ENCODE data around the gene NALCN. TPM values are rescaled to one million over a fixed set of nuclear protein-coding genes. Genes with fewer than 3 reads are reported as not detected.

The NALCN gene
- total and polyA plus RNA-seq, 4 donors, result 0.11 to 0.64 (median 0.37) TPM

DNA sequence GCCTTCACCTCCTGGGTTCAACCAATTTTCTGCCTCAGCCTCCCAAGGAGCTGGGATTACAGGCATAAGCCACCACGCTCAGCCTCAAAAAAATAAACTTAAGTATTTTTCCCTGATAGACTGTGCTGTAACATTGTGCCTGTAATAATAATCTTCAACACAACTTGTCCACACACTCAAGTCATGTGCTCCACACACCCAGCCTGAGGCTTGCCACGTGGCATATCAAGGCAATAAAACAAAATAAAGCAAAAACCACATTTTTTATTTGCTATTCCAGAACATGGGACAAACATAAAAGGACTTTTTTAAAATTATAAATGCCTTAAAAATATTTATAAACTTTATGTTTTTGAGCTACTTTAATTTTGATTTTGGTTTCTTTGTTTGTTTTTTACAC is 115.8 kb downstream of the NALCN start:
- 58 to 71% methylated on average over 2 of the region's 2 CpGs for whole genome bisulfite sequencing, 2 donors
- TF ChIP-seq, protein P1, sequence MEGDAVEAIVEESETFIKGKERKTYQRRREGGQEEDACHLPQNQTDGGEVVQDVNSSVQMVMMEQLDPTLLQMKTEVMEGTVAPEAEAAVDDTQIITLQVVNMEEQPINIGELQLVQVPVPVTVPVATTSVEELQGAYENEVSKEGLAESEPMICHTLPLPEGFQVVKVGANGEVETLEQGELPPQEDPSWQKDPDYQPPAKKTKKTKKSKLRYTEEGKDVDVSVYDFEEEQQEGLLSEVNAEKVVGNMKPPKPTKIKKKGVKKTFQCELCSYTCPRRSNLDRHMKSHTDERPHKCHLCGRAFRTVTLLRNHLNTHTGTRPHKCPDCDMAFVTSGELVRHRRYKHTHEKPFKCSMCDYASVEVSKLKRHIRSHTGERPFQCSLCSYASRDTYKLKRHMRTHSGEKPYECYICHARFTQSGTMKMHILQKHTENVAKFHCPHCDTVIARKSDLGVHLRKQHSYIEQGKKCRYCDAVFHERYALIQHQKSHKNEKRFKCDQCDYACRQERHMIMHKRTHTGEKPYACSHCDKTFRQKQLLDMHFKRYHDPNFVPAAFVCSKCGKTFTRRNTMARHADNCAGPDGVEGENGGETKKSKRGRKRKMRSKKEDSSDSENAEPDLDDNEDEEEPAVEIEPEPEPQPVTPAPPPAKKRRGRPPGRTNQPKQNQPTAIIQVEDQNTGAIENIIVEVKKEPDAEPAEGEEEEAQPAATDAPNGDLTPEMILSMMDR (IDR thresholded peaks at IDR 0.05; ENCODE audit: control extremely low read depth, extremely low read depth), result no peak
- Histone ChIP-seq H3K9ac (ENCODE audit: insufficient read depth in 1 of 2, low read length in 2 of 2) (no peak overlapping the region), H3K27ac (ENCODE audit: low read depth in 1 of 2, low read length in 1 of 2) (no peak overlapping the region), H3K36me3 (ENCODE audit: control insufficient read depth in 4 of 4, insufficient read depth in 4 of 4, low read length in 4 of 4) (no peaks in the 10 kb centered on the region), H3K4me1 (ENCODE audit: control insufficient read depth in 5 of 5, insufficient read depth in 5 of 5, low read length in 5 of 5) (peaks cover 0 to 1% (median 0%) of the 10 kb centered on the region in 5 donors), H3K9me3 (ENCODE audit: control insufficient read depth in 4 of 4, insufficient read depth in 3 of 4, low read length in 3 of 4) (no peaks in the 10 kb centered on the region), H3K27me3 (ENCODE audit: control insufficient read depth in 3 of 3, insufficient read depth in 3 of 3, low read length in 2 of 3) (no peaks in the 10 kb centered on the region), H3K4me3 (no peak overlapping the region)
- ATAC-seq (ENCODE audit: insufficient read depth, low FRiP score) (no peak), DNase-seq (no peak)

DNA sequence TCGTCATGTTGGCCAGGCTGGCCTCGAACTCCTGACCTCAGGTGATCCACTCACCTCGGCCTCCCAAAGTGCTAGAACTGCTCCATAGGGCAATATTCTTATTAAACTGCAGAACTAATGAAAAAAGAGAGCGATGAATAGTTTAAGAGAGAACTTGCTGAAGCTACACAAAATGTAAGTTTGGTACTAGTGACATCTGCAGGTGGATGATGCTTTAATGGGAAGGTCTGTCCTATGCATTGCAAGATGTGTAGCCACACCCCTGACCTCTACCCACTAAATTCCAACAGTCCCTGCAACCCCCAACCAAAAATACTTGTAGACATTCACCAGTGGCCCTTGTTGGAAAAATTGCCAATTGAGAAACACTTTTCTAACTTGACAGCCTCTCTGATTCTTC is 117.8 kb downstream of the NALCN start:
- no peaks in the 10 kb centered on the region for H3K36me3 ChIP-seq (ENCODE audit: control insufficient read depth in 4 of 4, insufficient read depth in 4 of 4, low read length in 4 of 4)
- H3K27ac ChIP-seq (ENCODE audit: low read depth in 1 of 2, low read length in 1 of 2), result no peak overlapping the region
- DNase-seq, result no peak
- H3K9ac ChIP-seq (ENCODE audit: insufficient read depth in 1 of 2, low read length in 2 of 2), result no peak overlapping the region
- H3K27me3 ChIP-seq (ENCODE audit: control insufficient read depth in 3 of 3, insufficient read depth in 3 of 3, low read length in 2 of 3), result no peaks in the 10 kb centered on the region
- WGBS, 2 donors, result 89 to 95% methylated on average over 4 of the region's 4 CpGs
- H3K4me1 ChIP-seq (ENCODE audit: control insufficient read depth in 5 of 5, insufficient read depth in 5 of 5, low read length in 5 of 5), result peaks cover 0 to 1% (median 0%) of the 10 kb centered on the region in 5 donors
- ATAC-seq (ENCODE audit: insufficient read depth, low FRiP score), result no peak
- no peaks in the 10 kb centered on the region for H3K9me3 ChIP-seq (ENCODE audit: control insufficient read depth in 4 of 4, insufficient read depth in 3 of 4, low read length in 3 of 4)
- TF ChIP-seq, protein P1 (IDR thresholded peaks at IDR 0.05; ENCODE audit: control extremely low read depth, extremely low read depth), result no peak
- H3K4me3 ChIP-seq, result no peak overlapping the region

DNA sequence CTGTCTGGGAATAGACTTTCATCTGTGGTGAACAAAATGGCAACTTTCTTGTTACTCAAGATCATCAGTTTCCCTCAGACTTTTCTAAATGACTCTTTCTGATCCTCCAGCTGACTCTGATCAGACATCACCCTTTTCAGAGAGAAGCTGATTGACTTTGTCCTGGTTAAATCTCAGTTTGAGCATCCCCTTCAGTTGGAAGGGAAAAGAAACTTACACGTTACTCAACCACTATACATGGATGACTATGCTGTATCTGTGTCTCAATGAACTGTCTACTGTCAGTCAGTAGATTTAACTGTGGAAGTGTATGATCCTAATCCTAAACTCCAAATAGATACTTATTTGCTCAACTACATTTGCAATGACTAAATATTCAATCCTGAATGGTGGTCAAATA is 118.5 kb downstream of the NALCN start:
- WGBS, 2 donors, result 88 to 98% methylated on average over 1 of the region's 1 CpG

More for the DNA sequence above, 118.5 kb downstream of the NALCN start:
- Histone ChIP-seq H3K9me3 (ENCODE audit: control insufficient read depth in 4 of 4, insufficient read depth in 3 of 4, low read length in 3 of 4) (no peaks in the 10 kb centered on the region), H3K4me3 (no peak overlapping the region), H3K9ac (ENCODE audit: insufficient read depth in 1 of 2, low read length in 2 of 2) (no peak overlapping the region), H3K36me3 (ENCODE audit: control insufficient read depth in 4 of 4, insufficient read depth in 4 of 4, low read length in 4 of 4) (no peaks in the 10 kb centered on the region), H3K27me3 (ENCODE audit: control insufficient read depth in 3 of 3, insufficient read depth in 3 of 3, low read length in 2 of 3) (no peaks in the 10 kb centered on the region), H3K27ac (ENCODE audit: low read depth in 1 of 2, low read length in 1 of 2) (no peak overlapping the region), H3K4me1 (ENCODE audit: control insufficient read depth in 5 of 5, insufficient read depth in 5 of 5, low read length in 5 of 5) (peaks cover 0 to 1% (median 0%) of the 10 kb centered on the region in 5 donors)
- ATAC-seq (ENCODE audit: insufficient read depth, low FRiP score) (no peak), DNase-seq (no peak)
- TF ChIP-seq, protein P1 (IDR thresholded peaks at IDR 0.05; ENCODE audit: control extremely low read depth, extremely low read depth), result no peak

All from lung (tissue), 12 donors.